ENCODE results near the gene TLE5. TPM values are rescaled to one million over a fixed set of nuclear protein-coding genes. Genes with fewer than 3 reads are reported as not detected.
A peak's percentile ranks its signal among the peaks of the same experiment; 100 is the strongest.

The TLE5 gene
- total RNA-seq, 2 experiments from 2014 or later, result 411 to 426 TPM

DNA sequence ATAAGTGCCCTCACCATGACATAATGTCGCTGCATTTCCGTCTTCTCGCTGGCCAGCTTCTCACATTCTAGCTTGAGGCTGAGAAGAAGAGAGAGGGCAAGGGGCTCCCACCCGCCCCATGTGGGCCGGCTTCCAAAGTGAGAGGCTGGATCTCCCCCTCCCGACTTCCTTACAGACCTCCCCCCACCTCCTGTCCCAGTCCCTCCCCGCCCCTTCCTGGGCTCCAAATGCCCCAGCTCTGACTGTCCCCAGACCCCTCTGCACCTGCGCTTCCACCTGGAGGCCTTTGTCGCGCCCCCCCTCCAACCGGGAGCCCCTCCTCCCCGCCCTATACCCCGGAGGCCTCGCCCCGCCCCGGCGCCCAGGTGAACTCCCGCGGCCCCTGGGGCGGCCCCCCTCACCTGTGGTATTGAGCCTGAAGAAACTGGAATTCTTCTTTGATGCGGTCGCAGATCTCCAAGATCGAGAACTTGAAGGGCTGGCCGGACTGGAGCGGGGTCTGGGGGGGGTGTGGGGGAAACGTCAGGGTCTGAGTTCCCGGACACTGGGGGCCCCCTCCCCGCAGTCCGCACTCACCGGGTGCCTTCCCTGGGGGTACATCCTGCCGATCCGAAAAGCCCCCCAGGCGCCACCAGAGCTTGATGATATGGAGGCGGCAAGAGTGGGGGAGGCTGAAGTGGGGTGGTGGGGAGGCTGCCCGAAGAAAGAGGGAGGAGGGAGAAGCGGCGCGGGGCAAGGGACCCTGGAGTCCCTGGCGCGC is 33.8 kb downstream of the TLE5 start:
- H3K36me3 Mint-ChIP-seq, result no peaks in the 10 kb centered on the region
- POLR2A ChIA-PET, result no interaction called here
- H3K9me3 Mint-ChIP-seq, result no peaks in the 10 kb centered on the region
- DNase-seq, result no peak
- intact Hi-C loops (cut with micrococcal nuclease), result no loop called here
- peaks cover 20% of the 10 kb centered on the region for H3K4me1 Mint-ChIP-seq (ENCODE audit: low read depth)
- H3K27ac Mint-ChIP-seq, result no peak overlapping the region
- H3K27me3 Mint-ChIP-seq, result peaks cover 11% of the 10 kb centered on the region
- CTCF ChIA-PET, result interaction anchor here (0.6 to 1.4 kb wide), 2 partner anchors 75 to 217 kb away, joined by 3 to 5 read pairs; no protein-coding TSS in a partner anchor
- H3K4me3 Mint-ChIP-seq, result peak overlapping the region; percentile 43

DNA sequence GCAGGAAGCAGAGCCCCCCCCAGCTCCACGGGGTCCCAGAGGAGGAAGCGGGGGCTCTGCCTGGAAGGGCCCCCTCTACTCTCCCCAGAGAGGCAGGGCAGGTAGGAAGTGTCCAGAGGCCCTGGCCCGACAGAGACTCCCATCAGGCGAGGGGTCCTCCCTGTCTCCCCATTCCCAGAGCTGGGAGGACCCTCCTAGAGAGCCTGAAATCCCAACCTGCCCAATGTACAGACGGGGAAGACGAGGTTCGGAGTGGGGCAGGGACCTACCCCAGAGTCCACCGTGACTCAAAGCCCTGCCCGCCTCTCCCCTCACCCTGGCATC is 34.4 kb downstream of the TLE5 start:
- Mint-ChIP-seq H3K36me3 (no peaks in the 10 kb centered on the region), H3K27ac (no peak overlapping the region)
- POLR2A ChIA-PET, result no interaction called here

DNA sequence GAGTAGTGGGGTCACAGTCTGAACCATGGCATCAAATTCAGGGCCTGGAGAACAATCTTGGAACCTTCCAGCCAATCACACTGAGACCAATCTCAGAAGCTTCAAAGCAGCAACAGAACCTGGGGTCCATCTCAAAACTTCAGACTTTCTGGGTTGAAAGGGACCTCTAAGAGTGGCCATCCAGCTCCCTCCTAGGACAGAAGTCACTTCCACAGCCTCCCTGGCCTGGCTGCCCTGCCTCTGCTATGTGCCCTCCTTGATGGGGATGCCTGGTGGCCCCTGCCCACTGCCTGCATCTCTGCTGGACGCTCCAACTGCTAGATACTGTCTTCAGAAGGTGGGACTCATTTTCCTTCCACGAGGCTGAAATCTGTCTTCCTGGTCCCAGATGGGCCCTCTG is 35.0 kb downstream of the TLE5 start:
- intact Hi-C loops (cut with micrococcal nuclease), result no loop called here
- no peaks in the 10 kb centered on the region for H3K36me3 Mint-ChIP-seq
- ChIA-PET POLR2A (no interaction called here), CTCF (interaction anchor here (1.4 to 1.5 kb wide), 2 partner anchors 34 to 77 kb away, joined by 3 to 5 read pairs; no protein-coding TSS in a partner anchor)
- H3K9me3 Mint-ChIP-seq, result no peaks in the 10 kb centered on the region
- peak overlapping the region; percentile 16 for H3K4me3 Mint-ChIP-seq
- DNase-seq, result no peak
- H3K27ac Mint-ChIP-seq, result no peak overlapping the region
- H3K27me3 Mint-ChIP-seq, result peaks cover 11% of the 10 kb centered on the region
- peaks cover 28% of the 10 kb centered on the region for H3K4me1 Mint-ChIP-seq (ENCODE audit: low read depth)

More for the DNA sequence above, 34.4 kb downstream of the TLE5 start:
- peaks cover 24% of the 10 kb centered on the region for H3K4me1 Mint-ChIP-seq (ENCODE audit: low read depth)
- H3K4me3 Mint-ChIP-seq, result no peak overlapping the region
- CTCF ChIA-PET, result interaction anchor here (1.4 to 1.5 kb wide), 2 partner anchors 33 to 76 kb away, joined by 3 to 5 read pairs; no protein-coding TSS in a partner anchor
- intact Hi-C loops (cut with micrococcal nuclease), result no loop called here
- no peaks in the 10 kb centered on the region for H3K9me3 Mint-ChIP-seq
- peaks cover 11% of the 10 kb centered on the region for H3K27me3 Mint-ChIP-seq
- no peak for DNase-seq

DNA sequence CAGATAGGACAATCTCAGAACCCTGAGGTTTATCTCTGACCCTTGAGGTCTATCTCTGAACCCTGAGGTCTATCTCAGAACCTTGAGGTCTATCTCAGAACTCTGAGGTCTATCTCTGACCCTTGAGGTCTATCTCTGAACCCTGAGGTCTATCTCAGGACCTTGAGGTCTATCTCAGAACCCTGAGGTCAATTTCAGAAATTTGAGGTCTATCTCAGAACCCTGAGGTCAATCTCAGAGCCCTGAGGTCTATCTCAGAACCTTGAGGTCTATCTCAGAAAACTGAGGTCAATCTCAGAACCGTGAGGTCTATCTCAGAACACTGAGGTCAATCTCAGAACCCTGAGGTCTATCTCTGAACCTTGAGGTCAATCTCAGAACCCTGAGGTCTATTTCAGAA is 35.5 kb downstream of the TLE5 start:
- ChIA-PET POLR2A (no interaction called here), CTCF (interaction anchor here (1.5 kb wide), 1 partner anchor 34 kb away, joined by 3 read pairs; no protein-coding TSS in a partner anchor)
- H3K4me3 Mint-ChIP-seq, result no peak overlapping the region
- H3K27ac Mint-ChIP-seq, result no peak overlapping the region
- no peaks in the 10 kb centered on the region for H3K36me3 Mint-ChIP-seq
- peaks cover 28% of the 10 kb centered on the region for H3K4me1 Mint-ChIP-seq (ENCODE audit: low read depth)
- no peak for DNase-seq
- intact Hi-C loops (cut with micrococcal nuclease), result no loop called here
- no peaks in the 10 kb centered on the region for H3K9me3 Mint-ChIP-seq
- H3K27me3 Mint-ChIP-seq, result peaks cover 11% of the 10 kb centered on the region

DNA sequence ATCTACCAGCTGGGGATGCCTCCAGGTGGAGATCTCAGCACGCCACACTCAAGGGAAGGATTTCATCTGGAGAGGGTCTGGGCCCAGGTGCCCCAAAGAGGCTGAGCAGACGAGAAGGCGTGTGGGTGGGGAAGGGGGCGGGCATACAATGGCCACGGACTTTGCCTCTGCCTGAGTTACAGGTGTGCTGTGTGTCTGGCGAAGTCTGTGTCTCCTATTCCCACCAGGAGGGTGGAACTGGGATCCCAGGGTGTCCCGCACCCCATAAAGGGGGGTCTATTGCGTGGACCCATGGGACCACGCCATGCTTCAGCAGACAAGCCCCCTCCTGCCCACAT is 36.8 kb downstream of the TLE5 start:
- Mint-ChIP-seq H3K4me1 (ENCODE audit: low read depth) (peaks cover 28% of the 10 kb centered on the region), H3K36me3 (no peaks in the 10 kb centered on the region), H3K27me3 (peaks cover 11% of the 10 kb centered on the region), H3K27ac (no peak overlapping the region), H3K4me3 (no peak overlapping the region), H3K9me3 (no peaks in the 10 kb centered on the region)
- ChIA-PET CTCF (interaction anchor here (1.9 to 2.4 kb wide), 2 partner anchors 10 to 63 kb away, joined by 5 read pairs; no protein-coding TSS in a partner anchor), POLR2A (no interaction called here)
- intact Hi-C loops (cut with micrococcal nuclease), result no loop called here
- DNase-seq, result no peak

DNA sequence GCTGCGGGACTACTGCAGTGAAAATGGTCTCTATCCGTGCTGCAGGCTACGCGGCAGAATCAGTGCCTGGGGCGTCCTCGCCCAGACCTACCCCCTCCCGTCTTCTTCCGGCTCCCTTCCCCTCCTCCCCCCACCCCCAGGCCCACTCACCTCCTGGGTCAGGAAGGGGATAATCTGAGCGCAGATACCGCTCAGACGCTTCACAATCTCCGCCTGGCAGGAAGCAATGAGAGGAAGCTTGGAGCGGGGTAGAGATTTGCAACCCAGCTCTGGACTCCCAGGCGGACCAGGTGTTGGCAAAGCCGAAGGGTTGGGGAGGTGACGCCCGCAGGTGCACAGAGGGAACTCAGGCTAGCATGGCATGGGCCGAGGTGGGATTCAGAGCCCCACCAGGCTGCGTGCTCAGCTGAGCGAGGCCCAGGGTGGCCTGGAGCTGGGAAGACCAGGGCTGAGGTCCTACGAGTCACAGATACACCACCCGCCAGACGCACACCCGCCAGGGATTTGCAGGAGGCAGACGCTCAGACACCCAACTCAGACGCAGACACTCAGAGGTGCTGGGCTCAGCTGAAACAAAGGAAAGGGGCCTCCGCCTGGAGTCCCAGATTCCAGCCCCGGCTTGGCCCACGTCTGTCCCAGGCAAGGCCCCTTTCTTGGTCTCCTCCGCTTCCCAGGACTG is 37.3 kb downstream of the TLE5 start:
- CTCF ChIA-PET, result interaction anchor here (1.3 to 2.4 kb wide), 4 partner anchors 11 to 79 kb away, joined by 3 to 6 read pairs (median 5); no protein-coding TSS in a partner anchor
- Mint-ChIP-seq H3K4me3 (peak overlapping the region; percentile 18), H3K27ac (no peak overlapping the region), H3K4me1 (ENCODE audit: low read depth) (peaks cover 28% of the 10 kb centered on the region), H3K9me3 (no peaks in the 10 kb centered on the region), H3K36me3 (no peaks in the 10 kb centered on the region), H3K27me3 (peaks cover 11% of the 10 kb centered on the region)
- POLR2A ChIA-PET, result interaction anchor here (0.8 to 1.0 kb wide), 3 partner anchors 11 to 74 kb away, joined by 3 to 6 read pairs (median 3); no protein-coding TSS in a partner anchor
- intact Hi-C loops (cut with micrococcal nuclease), result no loop called here
- DNase-seq, result peak; percentile 34

DNA sequence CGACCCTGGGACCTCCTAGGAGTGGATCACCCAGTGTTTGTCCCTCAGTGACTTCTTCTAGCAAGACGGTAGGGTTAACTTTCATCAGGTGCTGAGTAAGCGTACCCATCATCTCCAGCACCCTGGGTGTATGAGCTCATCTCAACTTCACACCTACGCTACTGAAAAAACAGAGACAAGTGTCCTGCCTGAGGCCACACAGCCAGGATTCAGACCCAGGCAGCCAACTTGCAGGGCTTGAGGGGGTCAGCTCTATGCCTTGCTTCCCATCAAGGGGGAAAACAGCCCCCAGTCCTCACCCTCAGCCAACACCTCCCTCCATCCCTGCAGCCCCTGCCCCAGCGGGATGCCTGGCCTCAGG is 37.8 kb downstream of the TLE5 start:
- no peaks in the 10 kb centered on the region for H3K9me3 Mint-ChIP-seq
- H3K27ac Mint-ChIP-seq, result no peak overlapping the region
- ChIA-PET POLR2A (interaction anchor here (0.8 to 1.0 kb wide), 3 partner anchors 12 to 74 kb away, joined by 3 to 6 read pairs (median 3); no protein-coding TSS in a partner anchor), CTCF (interaction anchor here (1.3 to 2.4 kb wide), 4 partner anchors 11 to 79 kb away, joined by 3 to 6 read pairs (median 5); no protein-coding TSS in a partner anchor)
- intact Hi-C loops (cut with micrococcal nuclease), result no loop called here
- peaks cover 25% of the 10 kb centered on the region for H3K4me1 Mint-ChIP-seq (ENCODE audit: low read depth)
- peaks cover 11% of the 10 kb centered on the region for H3K27me3 Mint-ChIP-seq
- H3K36me3 Mint-ChIP-seq, result no peaks in the 10 kb centered on the region
- peak; percentile 54 for DNase-seq
- H3K4me3 Mint-ChIP-seq, result peak overlapping the region; percentile 18

DNA sequence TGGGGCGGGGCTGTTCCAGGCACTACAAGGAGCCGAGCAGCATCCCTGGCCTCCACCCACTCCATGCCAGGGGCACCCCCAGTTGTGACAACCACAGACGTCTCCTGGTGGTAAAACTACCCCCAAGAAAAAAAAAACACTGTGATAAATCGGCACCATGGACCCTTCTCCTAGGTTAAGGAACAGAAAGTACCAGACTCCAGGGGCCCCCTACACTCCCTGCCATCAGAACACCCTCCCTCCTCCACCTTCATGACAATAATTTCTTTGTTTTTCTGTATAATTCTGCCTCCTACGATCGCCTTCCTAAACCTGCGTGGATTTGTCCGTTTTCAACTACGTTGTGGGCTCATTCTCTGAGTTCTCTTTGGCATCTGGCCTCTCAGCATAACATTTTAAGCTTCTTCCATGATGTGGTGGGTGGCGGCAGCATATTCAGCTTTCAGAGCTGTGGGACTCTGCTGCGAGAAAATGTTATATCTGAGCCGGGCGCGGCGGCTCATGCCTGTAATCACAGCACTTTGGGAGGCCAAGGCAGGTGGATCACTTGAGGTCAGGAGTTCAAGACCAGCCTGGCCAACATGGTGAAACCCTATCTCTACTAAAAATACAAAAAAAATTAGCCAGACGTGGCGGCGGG is 41.9 kb downstream of the TLE5 start:
- Mint-ChIP-seq H3K4me1 (ENCODE audit: low read depth) (peaks cover 20% of the 10 kb centered on the region), H3K36me3 (no peaks in the 10 kb centered on the region), H3K27me3 (peaks cover 3% of the 10 kb centered on the region), H3K4me3 (no peak overlapping the region), H3K27ac (no peak overlapping the region), H3K9me3 (no peaks in the 10 kb centered on the region)
- intact Hi-C loops (cut with micrococcal nuclease), result no loop called here
- POLR2A ChIA-PET, result no interaction called here
- no peak for DNase-seq
- CTCF ChIA-PET, result interaction anchor here (0.7 kb wide), 1 partner anchor 8 kb away, joined by 3 read pairs; no protein-coding TSS in a partner anchor

DNA sequence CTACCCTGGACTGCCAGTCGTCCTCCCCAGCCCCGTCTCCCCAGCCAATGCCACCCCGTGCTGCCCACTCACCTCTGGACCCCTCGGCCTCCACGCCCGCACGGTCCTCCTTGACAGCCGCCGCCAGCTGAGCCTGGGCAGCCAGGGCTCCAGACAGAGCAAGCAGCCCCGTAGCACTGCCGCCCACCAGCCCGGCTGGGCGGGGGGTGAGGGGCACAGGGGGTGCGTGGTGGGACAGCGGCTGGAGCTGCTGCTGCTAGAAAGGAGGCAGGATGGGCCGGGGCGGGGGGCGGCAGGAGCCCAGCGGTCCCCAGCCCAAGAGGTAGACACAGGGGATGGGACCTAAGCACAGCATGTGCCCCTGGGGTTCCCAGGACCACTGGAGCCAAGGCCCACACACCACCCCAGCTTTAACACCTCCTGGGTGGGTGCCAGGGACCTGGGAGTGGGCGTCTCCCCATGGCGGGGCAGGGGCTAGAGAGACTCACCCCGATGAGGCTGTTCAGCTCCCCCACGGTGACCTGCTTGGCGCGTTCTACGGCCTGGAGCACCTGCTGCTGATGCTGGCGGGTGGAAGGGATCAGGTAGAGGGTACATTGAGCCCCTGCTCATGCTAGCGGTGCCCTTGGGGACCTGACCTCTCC is 43.0 kb downstream of the TLE5 start:
- DNase-seq, result no peak
- no peak overlapping the region for H3K4me3 Mint-ChIP-seq
- POLR2A ChIA-PET, result no interaction called here
- intact Hi-C loops (cut with micrococcal nuclease), result no loop called here
- H3K4me1 Mint-ChIP-seq (ENCODE audit: low read depth), result peaks cover 11% of the 10 kb centered on the region
- CTCF ChIA-PET, result no interaction called here
- H3K9me3 Mint-ChIP-seq, result no peaks in the 10 kb centered on the region
- no peak overlapping the region for H3K27ac Mint-ChIP-seq
- no peaks in the 10 kb centered on the region for H3K27me3 Mint-ChIP-seq
- no peaks in the 10 kb centered on the region for H3K36me3 Mint-ChIP-seq

DNA sequence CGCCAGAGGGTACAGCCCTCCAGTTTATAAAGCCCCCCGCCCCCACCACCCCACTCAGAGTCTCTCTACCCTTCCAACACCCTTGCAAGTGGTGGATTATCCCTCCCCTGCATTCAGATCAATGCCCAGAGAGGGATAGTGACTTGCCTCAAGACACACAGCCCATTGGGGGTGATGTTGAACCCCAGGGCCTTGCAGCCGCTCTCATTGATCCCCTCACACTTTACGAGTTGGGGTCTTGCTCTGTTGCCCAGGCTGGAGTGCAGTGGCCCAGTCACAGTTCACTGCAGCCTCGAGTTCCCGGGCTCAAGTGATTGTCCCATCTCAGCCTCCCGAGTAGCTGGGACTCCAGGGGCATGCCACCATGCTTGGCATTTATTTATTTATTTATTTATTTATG is 44.4 kb downstream of the TLE5 start:
- POLR2A ChIA-PET, result no interaction called here
- no peaks in the 10 kb centered on the region for H3K36me3 Mint-ChIP-seq

DNA sequence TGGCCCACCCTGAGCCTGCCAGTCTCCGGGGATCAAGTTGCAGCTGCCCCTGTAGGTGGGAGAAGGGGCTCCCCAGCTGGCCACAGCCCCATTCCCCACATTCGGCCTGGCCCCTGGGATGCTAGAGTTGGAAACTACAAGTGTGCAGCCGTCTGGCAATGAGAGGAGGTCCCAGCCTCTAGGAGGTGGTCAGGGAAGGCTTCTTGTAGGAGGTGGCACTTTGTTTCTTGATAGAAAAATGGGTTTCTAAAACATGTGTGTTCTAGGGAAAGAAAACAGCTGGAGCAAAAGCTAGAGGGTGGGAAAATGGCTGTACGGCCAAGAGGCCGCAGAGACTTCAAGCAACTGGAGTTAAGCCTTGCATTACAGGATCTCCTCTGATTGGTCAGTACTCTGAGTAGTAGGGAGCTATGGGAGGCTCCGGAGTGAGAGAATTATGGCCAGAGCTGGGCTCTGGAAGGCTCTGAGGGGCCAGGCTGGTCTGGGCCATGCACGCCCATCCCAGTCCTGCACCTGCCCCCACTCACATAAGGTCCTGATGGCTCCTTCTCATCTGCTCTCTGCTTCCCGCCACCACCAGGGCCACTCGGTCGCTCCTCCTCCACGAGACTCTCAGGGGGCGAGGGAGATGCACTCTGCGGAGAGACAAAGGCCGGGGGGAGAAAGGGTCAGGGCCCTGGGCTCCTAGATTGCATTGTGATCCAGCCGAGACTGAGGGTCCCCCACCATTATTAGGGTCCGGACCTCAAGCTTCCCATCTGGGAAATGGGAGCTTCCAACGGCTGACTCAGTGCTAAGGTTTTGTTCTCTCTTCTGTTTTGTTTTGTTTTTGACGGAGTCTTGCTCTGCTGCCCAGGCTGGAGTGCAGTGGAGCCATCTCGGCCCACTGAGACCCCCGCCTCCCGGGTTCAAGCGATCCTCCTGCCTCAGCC is 46.9 kb downstream of the TLE5 start:
- no peaks in the 10 kb centered on the region for H3K27me3 Mint-ChIP-seq
- no peaks in the 10 kb centered on the region for H3K4me1 Mint-ChIP-seq (ENCODE audit: low read depth)
- H3K27ac Mint-ChIP-seq, result no peak overlapping the region
- no peak for DNase-seq
- peaks cover 2% of the 10 kb centered on the region for H3K36me3 Mint-ChIP-seq
- no peaks in the 10 kb centered on the region for H3K9me3 Mint-ChIP-seq
- ChIA-PET CTCF (interaction anchor here (0.5 to 1.3 kb wide), 3 partner anchors 60 to 111 kb away, joined by 3 to 4 read pairs (median 3); no protein-coding TSS in a partner anchor), POLR2A (interaction anchor here (0.7 kb wide), 1 partner anchor 91 kb away, joined by 4 read pairs; no protein-coding TSS in a partner anchor)
- H3K4me3 Mint-ChIP-seq, result no peak overlapping the region
- intact Hi-C loops (cut with micrococcal nuclease), result no loop called here

More for the DNA sequence above, 44.4 kb downstream of the TLE5 start:
- intact Hi-C loops (cut with micrococcal nuclease), result no loop called here
- Mint-ChIP-seq H3K27ac (no peak overlapping the region), H3K4me3 (no peak overlapping the region), H3K27me3 (no peaks in the 10 kb centered on the region), H3K9me3 (no peaks in the 10 kb centered on the region), H3K4me1 (ENCODE audit: low read depth) (peaks cover 4% of the 10 kb centered on the region)
- no peak for DNase-seq
- CTCF ChIA-PET, result no interaction called here
